K562 (cell line): Measurements from ENCODE around the gene CYB5D1. TPM values are rescaled to one million over a fixed set of nuclear protein-coding genes. Genes with fewer than 3 reads are reported as not detected.

ENCODE experiments used
- ATF1 ChIP-seq, 2 experiments: fragments of 450-650 bp in 1 of 2; IDR thresholded peaks; 2 replicates each; pipeline ENCODE4 v1.6.1; 2016; ENCODE audit warnings: missing compliant biosample characterization in 1 of 2, missing genetic modification characterization in 1 of 2
- ATF7 ChIP-seq: fragments of 450-650 bp; IDR thresholded peaks from 2 replicates; pipeline ENCODE4 v1.7.1; 2014; ENCODE audit warnings: mild to moderate bottlenecking, moderate library complexity
- EGR1 ChIP-seq: fragments of 450-650 bp; conservative IDR thresholded peaks from 2 replicates; pipeline ENCODE4 v1.6.1; 2017; ENCODE audit warnings: mild to moderate bottlenecking
- PHF20 ChIP-seq: fragments of 450-650 bp; IDR thresholded peaks from 2 replicates; pipeline ENCODE4 v1.6.1; 2018; ENCODE audit not compliant: partially characterized antibody
- POLR2G ChIP-seq: fragments of 200-400 bp; formaldehyde crosslinking; IDR thresholded peaks from 2 replicates; pipeline ENCODE4 v1.6.1; 2017; ENCODE audit warnings: low read depth, mild to moderate bottlenecking, antibody characterized with exemption, low read length, moderate library complexity
- PREB ChIP-seq: sonication (generic); formaldehyde crosslinking; IDR thresholded peaks from 2 replicates; pipeline ENCODE4 v1.8.1; 2023; ENCODE audit warnings: mild to moderate bottlenecking, missing genetic modification reagents
- RUNX1 ChIP-seq: sonication (generic); IDR thresholded peaks from 2 replicates; pipeline ENCODE4 v1.6.1; 2016; ENCODE audit warnings: antibody characterized with exemption, low read depth
- SRF ChIP-seq, 2 experiments: fragments of 250-450, 450-650 bp in 1 of 2; sonication (Bioruptor Pico) in 1 of 2; sonication (generic) in 1 of 2; formaldehyde crosslinking; IDR thresholded peaks; 2 replicates each; pipeline versions ENCODE4 v1.5.0 to v1.5.1; 2020 to 2022; ENCODE audit warnings: mild to moderate bottlenecking in 1 of 2, missing genetic modification reagents in 1 of 2
- TEAD1 ChIP-seq, 2 experiments: fragments of 450-650 bp in 1 of 2; sonication (generic) in 1 of 2; formaldehyde crosslinking; IDR thresholded peaks; 2 replicates each; pipeline versions ENCODE4 v1.4.0 to v1.8.0; 2020 to 2022; ENCODE audit warnings: mild to moderate bottlenecking in 2 of 2, missing genetic modification reagents in 1 of 2
- ZNF263 ChIP-seq: sonication (generic); formaldehyde crosslinking; IDR thresholded peaks from 2 replicates; pipeline ENCODE4 v1.8.0; 2022; ENCODE audit warnings: mild to moderate bottlenecking, missing genetic modification reagents, borderline replicate concordance
- ZNF444 ChIP-seq: fragments of 250-450 bp; sonication (Bioruptor Pico); IDR thresholded peaks from 2 replicates; pipeline ENCODE4 v1.4.0; 2020; ENCODE audit warnings: mild to moderate bottlenecking, moderate library complexity
- ZNF639 ChIP-seq, 2 experiments: fragments of 200-800 bp in 1 of 2; sonication (Bioruptor generic) in 1 of 2; sonication (generic) in 1 of 2; formaldehyde crosslinking in 1 of 2; IDR thresholded peaks in 1 of 2; conservative IDR thresholded peaks in 1 of 2; 2 replicates each; pipeline versions ENCODE4 v1.5.0 to v1.6.1; 2016 to 2020; ENCODE audit warnings: missing compliant biosample characterization in 1 of 2, missing genetic modification characterization in 1 of 2, missing genetic modification reagents in 1 of 2
- ZNF764 ChIP-seq: fragments of 250-450 bp; sonication (Bioruptor Pico); IDR thresholded peaks from 2 replicates; pipeline ENCODE4 v1.4.0; 2020; ENCODE audit warnings: low read depth, mild to moderate bottlenecking, moderate library complexity
- polyA plus RNA-seq, 8 experiments: library from polyadenylated mRNA; depleted of rRNA in 4 of 8; stranded (reverse) in 5 of 8; unstranded in 3 of 8; fragments of >200 nt; fragmentation: Nextera tagmentation in 2 of 8; fragmentation: Illumina TruSeq in 1 of 8; extraction: Ambion mirVana in 2 of 8; extraction: Trizol in 1 of 8; gene quantifications; 2 replicates each; pipeline versions ENCODE4 v1.2.1 to v1.2.3, GENCODE V29; 2011 to 2014; ENCODE audit warnings: inconsistent platforms in 1 of 8, missing spikeins in 1 of 8
- total RNA-seq, 7 experiments: library from RNA; depleted of rRNA in 6 of 7; stranded (reverse); fragments of >200 nt in 6 of 7; fragmentation: Illumina TruSeq in 2 of 7; extraction: Trizol in 2 of 7; gene quantifications; 2 replicates each; pipeline versions ENCODE4 v1.2.1 to v1.2.3, GENCODE V29; 2011 to 2021; ENCODE audit warnings: low replicate concordance in 1 of 7
- TF ChIP-seq, protein P1 (sequence below): fragments of 250-450 bp; sonication (Bioruptor Pico); IDR thresholded peaks from 2 replicates; pipeline ENCODE4 v1.4.0; 2020; ENCODE audit warnings: mild to moderate bottlenecking, moderate library complexity, borderline replicate concordance
- TF ChIP-seq, protein P2 (sequence below), 3 experiments: fragments of 200-800 bp in 1 of 3; sonication (Bioruptor generic) in 1 of 3; sonication (generic) in 1 of 3; formaldehyde crosslinking in 1 of 3; IDR thresholded peaks; 2 replicates each; pipeline versions ENCODE4 v1.6.1 to v1.8.0; 2016 to 2022; ENCODE audit warnings: mild to moderate bottlenecking in 2 of 3, missing compliant biosample characterization in 2 of 3, missing genetic modification characterization in 2 of 3, missing genetic modification reagents in 1 of 3
- TF ChIP-seq, protein P3 (sequence below): fragments of 450-650 bp; conservative IDR thresholded peaks from 2 replicates; pipeline ENCODE4 v1.6.1; 2016; ENCODE audit warnings: missing genetic modification characterization, low read depth, mild to moderate bottlenecking, missing compliant biosample characterization, moderate library complexity

Gene CYB5D1
- total and polyA plus RNA-seq, 9 of the 15 experiments (the other 6 are each of a cell fraction or from before 2014, with no cell fraction given), result 2.4 to 7.9 (median 5.7) TPM

- TF ChIP-seq SRF (CRISPR knock-in tag; IDR thresholded peaks at IDR 0.05) (no peak), ZNF263 (CRISPR knock-in tag) (no peak; the same call in 1 of the 2 replicates), TEAD1 (CRISPR knock-in tag; IDR thresholded peaks at IDR 0.05) (no peak; a peak in 1 of 4 replicates), ATF1 (CRISPR knock-in tag; IDR thresholded peaks at IDR 0.05) (no peak), ATF1 (tag; IDR thresholded peaks at IDR 0.05) (peak; percentile 27; the same call in 1 of the 2 replicates), PHF20 (peak; percentile 9), ZNF444 (peak; percentile 88), POLR2G (peak; percentile 77), RUNX1 (no peak), ZNF639 (CRISPR knock-in tag; conservative IDR thresholded peaks at IDR 0.05 in 1 of 2, IDR thresholded peaks at IDR 0.05 in 1 of 2) (0 out of 4 replicates have a peak, but pooled peaks of 1 of the 2 experiments have one; percentile 18), EGR1 (peak; percentile 79), ZNF764 (CRISPR knock-in tag) (no peak), ATF7 (peak; percentile 51; the same call in 1 of the 2 replicates), PREB (CRISPR knock-in tag) (no peak)
- TF ChIP-seq, protein P1, sequence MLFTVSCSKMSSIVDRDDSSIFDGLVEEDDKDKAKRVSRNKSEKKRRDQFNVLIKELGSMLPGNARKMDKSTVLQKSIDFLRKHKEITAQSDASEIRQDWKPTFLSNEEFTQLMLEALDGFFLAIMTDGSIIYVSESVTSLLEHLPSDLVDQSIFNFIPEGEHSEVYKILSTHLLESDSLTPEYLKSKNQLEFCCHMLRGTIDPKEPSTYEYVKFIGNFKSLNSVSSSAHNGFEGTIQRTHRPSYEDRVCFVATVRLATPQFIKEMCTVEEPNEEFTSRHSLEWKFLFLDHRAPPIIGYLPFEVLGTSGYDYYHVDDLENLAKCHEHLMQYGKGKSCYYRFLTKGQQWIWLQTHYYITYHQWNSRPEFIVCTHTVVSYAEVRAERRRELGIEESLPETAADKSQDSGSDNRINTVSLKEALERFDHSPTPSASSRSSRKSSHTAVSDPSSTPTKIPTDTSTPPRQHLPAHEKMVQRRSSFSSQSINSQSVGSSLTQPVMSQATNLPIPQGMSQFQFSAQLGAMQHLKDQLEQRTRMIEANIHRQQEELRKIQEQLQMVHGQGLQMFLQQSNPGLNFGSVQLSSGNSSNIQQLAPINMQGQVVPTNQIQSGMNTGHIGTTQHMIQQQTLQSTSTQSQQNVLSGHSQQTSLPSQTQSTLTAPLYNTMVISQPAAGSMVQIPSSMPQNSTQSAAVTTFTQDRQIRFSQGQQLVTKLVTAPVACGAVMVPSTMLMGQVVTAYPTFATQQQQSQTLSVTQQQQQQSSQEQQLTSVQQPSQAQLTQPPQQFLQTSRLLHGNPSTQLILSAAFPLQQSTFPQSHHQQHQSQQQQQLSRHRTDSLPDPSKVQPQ, result no peak
- TF ChIP-seq, protein P2, sequence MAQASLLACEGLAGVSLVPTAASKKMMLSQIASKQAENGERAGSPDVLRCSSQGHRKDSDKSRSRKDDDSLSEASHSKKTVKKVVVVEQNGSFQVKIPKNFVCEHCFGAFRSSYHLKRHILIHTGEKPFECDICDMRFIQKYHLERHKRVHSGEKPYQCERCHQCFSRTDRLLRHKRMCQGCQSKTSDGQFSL (CRISPR knock-in tag; IDR thresholded peaks at IDR 0.05), result no peak
- TF ChIP-seq, protein P2 (tag; IDR thresholded peaks at IDR 0.05), result no peak
- TF ChIP-seq, protein P3, sequence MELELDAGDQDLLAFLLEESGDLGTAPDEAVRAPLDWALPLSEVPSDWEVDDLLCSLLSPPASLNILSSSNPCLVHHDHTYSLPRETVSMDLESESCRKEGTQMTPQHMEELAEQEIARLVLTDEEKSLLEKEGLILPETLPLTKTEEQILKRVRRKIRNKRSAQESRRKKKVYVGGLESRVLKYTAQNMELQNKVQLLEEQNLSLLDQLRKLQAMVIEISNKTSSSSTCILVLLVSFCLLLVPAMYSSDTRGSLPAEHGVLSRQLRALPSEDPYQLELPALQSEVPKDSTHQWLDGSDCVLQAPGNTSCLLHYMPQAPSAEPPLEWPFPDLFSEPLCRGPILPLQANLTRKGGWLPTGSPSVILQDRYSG, result no peak
Measured at GRCh38 chr17:7841915-7842379, 15.9 kb upstream of the CYB5D1 start (continued).
